ENCODE data around the gene ISG20.

Gene ISG20

GRCh38 chr15:88638626-88639372 is at the start of gene ISG20:
ISG20 (plus strand) TSS chr15:88639016; CDS start chr15:88639367, 351 bp downstream.
- DNase-seq, result peak; percentile 96

- DNase-seq, result no peak
These were observed 48.1 kb upstream of the ISG20 start for GRCh38 chr15:88590759-88591158.

DNA sequence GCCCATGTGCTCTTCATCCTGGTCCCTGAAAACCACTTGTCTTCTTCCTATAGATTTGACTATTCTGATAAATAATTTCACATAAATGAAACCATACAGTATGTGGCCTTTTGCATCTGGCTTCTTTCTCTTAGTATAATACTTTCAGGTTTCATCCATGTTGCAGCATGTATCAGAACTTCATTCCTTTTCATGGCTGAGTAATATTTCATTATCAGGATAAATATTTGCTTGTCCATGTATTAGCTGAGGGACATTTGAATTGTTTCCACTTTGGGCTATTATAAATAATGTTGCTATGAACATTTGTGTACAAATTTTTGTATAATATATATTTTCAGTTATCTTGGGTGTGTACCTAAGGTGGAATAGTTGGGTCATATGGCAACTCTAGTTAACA is 47.4 kb upstream of the ISG20 start:
- DNase-seq, result no peak

GRCh38 chr15:88603885-88604284 is 34.9 kb upstream of the ISG20 start:
- DNase-seq, result no peak

GRCh38 chr15:88604381-88605188 is 34.2 kb upstream of the ISG20 start:
- no peak for DNase-seq

DNA sequence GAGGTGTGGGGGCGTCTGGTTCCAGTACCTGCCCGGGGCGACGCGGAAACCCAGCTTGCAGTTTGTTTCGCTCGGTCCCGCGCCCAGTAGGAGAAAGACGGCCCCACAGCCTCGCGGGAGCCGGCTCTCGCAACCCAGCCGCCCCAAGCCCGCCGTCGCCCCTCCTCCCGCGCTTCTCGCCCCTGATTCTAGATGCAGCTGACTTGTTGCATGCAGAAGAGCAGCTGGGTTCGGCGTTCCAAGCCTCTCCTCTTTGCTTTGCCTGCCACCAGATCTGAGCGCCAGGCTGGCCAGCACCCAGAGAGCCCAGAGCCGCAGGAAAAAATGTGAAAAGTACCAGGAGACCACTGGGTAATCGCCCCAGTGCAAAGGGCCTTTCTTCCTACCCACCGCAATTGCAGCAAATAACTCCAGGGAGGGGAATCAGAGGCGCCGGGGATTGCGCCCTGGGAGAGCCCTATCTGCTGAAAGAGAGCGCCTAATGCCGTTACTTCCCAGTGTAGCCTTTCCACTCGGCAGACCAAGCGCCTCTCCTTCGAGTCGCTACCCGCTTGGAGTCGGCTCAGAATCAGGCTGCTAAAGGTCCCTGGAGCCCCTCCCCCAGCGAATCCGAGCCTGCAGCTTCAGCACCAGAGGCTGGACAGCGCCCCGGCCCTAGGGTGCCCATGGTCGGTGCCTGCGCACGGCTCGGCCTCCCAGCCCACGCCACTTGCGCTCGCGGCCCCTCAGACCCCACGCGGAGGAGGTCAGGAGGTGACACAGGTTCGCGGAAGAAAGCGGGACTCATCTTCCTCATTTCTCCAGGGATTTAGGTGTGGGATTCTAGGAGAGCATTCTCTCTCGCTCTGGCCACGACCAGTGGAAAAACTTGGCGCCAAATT is 33.4 kb upstream of the ISG20 start:
- no peak for DNase-seq

DNA sequence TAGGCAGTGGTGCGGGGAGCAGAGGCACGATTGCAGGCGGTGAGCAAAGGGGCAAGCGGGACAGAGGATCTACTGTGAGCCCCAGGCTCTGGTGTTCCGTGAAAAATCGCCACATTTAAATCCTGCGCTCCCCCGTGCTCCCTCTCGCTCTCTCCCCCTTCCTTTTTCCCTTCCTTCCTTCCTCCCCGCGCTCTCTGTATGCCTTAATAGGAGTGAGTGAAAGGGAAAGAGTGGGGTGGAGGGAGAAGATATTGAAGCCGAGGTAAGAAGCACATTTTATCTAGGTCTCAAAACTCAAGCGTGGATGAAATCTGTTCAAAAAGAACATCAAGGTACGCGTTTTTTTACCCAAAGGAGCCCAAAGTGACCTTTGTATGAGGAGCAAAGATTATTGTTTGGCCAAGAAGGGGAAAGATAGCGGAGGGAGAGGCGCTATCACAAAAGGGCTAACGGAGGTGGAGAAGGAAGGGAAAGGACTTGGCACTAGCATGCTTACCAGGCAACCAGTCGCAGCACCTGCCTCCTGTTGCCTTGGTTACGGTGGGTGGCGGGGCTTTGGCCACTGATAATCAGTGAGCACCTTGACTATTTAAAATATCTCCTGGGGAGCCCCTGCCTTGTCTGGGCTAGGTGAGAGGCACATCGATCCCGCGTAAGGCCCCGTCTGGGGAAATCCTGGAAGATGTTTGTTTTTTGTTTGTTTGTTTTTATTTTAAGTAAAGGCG is 32.6 kb upstream of the ISG20 start:
- no peak for DNase-seq

DNA sequence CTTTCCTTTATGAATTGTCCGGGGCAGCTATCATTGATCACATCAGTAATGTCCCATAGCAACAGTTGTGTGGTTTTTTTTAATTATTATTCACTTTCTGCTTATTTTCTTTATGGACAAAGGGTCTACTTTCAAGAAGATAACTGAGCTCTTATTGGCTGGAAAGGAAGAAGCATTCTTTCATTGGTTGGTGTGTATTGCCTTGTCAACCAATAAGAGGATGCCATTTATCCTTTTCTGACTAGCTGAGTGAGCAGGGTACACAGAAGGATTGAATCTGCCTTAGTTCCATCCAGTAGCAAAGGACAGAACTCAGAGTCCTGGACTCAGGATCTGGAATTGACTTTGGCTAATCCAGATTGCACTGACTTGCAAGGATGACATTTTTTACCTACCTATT is 30.9 kb upstream of the ISG20 start:
- no peak for DNase-seq

GRCh38 chr15:88608607-88609181 is 30.1 kb upstream of the ISG20 start:
- no peak for DNase-seq

GRCh38 chr15:88609344-88610090 is 29.3 kb upstream of the ISG20 start:
- DNase-seq, result no peak

GRCh38 chr15:88610701-88611231 is 28.1 kb upstream of the ISG20 start:
- no peak for DNase-seq

DNA sequence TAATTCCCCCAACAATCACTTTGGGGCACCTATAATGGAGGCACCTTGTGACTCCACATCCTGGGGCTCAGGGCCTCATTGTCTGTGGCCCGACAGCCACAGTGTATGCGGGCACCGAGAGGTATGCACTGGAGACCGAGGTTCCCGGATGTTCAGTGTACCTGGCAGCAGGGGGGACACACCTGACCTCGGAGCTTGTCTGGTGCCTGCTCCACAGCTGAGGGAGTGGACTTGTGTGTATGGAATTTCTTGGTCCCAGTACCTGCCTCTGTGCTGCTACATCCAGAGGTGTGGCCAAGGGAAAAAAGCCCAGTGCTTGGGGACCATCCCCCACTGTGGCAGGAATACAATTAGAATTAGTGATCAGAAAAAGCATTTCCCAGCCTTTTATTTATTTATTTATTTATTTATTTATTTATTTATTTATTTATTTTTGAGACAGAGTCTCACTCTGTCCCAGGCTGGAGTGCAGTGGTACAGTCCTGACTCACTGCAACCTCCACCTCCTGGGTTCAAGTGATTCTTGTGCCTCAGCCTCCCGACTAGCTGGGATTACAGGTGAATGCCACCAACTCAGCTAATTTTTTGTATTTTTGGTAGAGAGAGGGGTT is 26.5 kb upstream of the ISG20 start:
- no peak for DNase-seq

DNA sequence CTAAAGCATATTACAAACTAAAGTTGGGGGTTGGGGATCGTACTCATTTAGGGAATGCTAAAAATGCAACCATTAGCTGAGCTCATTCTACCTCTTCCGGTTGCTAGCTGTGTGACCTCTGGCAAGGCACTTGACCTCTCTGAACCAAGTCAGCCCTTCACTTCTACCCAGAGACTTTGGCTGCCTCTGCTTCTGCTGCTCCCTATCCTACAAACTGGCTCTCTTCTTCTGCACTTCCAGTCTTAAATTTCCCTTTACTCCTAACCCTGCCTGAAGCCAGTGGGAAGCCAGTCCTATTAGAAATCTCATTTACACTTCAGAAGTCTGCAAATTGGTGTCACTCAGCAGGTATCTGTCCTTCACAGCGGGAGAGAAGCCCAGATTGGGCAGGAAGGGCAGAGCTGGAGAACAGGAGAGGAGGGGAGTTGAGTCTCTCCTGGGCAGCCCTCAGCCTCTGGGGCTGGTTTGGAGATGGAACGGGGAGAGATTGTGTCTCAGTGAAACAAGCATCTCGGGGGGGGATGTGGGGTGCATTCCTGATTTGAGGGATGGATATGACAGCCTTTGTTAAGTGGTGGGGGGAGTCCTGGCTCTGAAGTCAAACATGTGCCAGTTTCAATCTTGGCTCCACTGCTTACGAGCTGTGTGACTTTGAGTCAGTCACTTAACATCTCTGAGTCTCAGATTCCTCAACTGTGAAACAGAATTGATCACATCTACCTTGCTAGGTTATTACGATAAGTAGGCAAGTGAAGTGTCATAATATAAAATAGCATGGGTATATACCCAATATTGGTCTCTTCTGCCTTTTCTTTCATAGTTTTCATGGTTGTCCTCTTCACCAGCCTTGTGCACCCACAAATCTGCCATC is 25.5 kb upstream of the ISG20 start:
- DNase-seq, result peak; percentile 20

DNA sequence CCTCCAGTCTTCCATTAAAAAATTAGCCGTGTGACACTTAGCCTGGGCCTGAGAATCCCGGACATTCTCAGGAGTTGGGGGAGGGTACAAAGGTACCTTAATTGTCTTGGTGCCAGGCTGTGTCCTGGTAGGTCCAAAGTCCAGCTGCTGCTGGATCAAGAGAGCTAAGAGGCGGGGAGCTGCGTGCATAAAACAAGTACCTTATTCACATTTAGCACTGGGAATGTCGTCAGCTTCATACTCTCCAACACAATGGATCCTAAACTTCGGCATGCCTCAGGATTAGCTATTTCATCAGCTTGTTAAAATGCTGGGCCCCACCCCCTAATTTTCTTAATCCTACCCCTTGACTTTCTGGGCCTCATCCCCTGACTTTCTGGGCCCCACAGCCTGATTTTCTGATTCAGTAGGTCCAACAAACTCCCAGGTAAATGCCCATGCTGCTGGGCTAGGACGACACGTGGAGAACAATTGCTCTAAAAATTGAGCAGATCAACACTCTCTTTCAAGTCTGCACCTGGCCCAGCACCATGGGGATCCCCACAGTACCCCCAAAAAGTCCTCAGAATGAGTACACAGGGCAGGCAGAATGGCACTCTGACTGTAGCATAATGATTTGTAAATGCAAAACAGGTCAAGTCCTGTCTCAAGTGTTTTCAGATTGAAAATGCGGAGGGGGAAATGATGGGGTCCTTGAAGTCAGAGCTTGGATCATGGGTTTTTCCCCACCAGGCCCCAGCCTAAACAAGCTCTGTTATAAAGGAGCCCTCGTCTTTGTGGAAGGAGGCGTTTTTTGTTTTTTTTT is 23.3 kb upstream of the ISG20 start:
- no peak for DNase-seq

DNA sequence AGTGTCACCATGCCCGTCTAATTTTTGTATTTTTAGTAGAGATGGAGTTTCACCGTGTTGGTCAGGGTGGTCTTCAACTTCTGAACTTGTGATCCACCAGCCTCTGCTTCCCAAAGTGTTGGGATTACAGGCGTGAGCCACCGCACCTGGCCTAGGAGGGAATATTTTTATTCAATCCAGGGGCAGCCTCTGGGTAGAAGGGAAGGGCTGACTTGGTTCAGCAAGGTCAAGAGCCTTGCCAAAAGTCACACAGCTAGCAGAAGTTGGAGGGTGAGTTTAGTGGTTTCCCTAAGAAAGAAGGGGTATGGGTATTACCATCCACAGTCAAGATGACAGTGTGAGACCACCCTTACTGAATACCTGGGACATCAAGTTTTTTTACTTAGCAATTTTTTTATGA is 22.6 kb upstream of the ISG20 start:
- DNase-seq, result no peak

DNA sequence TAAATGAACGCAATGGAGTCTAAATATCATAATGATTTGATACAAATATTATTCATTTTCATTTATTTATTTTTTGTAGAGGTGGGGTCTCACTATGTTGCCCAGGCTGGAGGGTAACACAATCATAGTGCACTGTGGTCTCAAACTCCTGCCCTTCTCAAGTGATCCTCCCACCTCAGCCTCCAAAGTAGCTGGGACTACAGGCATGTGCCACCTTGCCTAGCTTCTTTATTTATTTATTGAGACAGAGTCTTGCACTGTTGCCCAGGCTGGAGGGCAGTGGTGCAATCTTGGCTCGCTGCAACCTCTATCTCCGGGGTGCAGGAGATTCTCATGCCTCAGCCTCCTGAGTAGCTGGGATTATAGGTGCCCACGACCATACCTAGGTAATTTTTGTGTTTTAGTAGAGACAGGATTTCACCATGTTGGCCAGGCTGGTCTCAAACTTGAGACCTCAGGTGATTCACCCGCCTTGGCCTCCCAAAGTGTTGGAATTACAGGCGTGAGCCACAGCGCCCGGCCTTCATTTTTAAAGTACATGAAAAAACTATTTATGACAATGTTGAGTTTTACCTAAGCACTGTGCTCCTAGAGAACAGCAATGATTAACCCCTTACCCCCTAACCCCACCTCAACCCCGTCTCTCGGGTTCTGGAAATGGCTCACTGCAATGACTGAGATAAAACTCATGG is 21.6 kb upstream of the ISG20 start:
- no peak for DNase-seq

- no peak for DNase-seq
These were observed 21.0 kb upstream of the ISG20 start for GRCh38 chr15:88617790-88618189.

DNA sequence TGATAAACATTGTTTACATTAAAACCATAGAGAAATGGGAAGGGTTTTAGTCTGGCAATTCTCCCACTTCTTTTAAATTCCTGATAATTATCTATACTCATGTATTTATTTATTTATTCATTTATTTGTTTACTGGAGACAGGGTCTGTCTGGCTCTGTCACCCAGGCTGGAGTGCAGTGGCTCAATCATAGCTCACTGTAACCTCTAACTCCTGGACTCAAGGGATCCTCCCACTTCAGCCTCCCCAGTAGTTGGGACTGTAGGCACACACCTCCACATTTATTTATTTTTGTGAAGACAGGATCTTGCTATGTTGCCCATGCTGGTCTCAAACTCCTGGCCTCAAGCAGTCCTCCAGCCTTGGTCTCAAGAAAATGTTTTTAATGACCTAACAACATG is 20.1 kb upstream of the ISG20 start:
- no peak for DNase-seq

All from kidney glomerular epithelial cell (primary cell).